Fibroblast of lung (primary cell): Measurements from ENCODE around the gene BAZ1B. TPM values are rescaled to one million over a fixed set of nuclear protein-coding genes. Genes with fewer than 3 reads are reported as not detected.

Experiments used
- DNase-seq, 2 donors: peaks; one replicate each; pipeline versions ENCODE4 v3.0.0 to v3.0.0-alpha.2; 2010; ENCODE audit warnings: low read depth in 2 of 2
- H2AFZ ChIP-seq: 2 replicates; pipeline ENCODE4 v1.5.1; 2012; ENCODE audit warnings: low read length, control low read depth, inconsistent platforms
- H3K27ac ChIP-seq: 2 replicates; pipeline ENCODE4 v1.5.1; 2011; ENCODE audit warnings: low read length, control low read depth; ENCODE audit not compliant: insufficient read depth
- H3K27me3 ChIP-seq: 2 replicates; pipeline ENCODE4 v1.5.1; 2011; ENCODE audit warnings: mild to moderate bottlenecking, low read length; ENCODE audit not compliant: control insufficient read depth, insufficient read depth
- H3K36me3 ChIP-seq: 2 replicates; pipeline ENCODE4 v1.5.1; 2011; ENCODE audit warnings: low read length; ENCODE audit not compliant: control insufficient read depth, insufficient read depth
- H3K4me1 ChIP-seq: 2 replicates; pipeline ENCODE4 v1.5.1; 2011; ENCODE audit warnings: low read length; ENCODE audit not compliant: control insufficient read depth, insufficient read depth; ENCODE audit errors: extremely low read depth
- H3K4me2 ChIP-seq: 2 replicates; pipeline ENCODE4 v1.5.1; 2011; ENCODE audit warnings: low read length, control low read depth; ENCODE audit not compliant: insufficient read depth; ENCODE audit errors: extremely low read depth
- H3K4me3 ChIP-seq, 4 experiments: fragments of 200-600 bp in 1 of 4; sonication (generic) in 1 of 4; replicated peaks in 1 of 4; 2 replicates each; pipeline ENCODE4 v1.5.1; 2011 to 2016; ENCODE audit warnings: low read length in 4 of 4, low read depth in 3 of 4, mild to moderate bottlenecking in 3 of 4, control low read depth in 2 of 4, inconsistent platforms in 1 of 4, mixed read lengths in 1 of 4; ENCODE audit not compliant: insufficient read depth in 1 of 4; ENCODE audit errors: control extremely low read depth in 1 of 4
- H3K79me2 ChIP-seq: 2 replicates; pipeline ENCODE4 v1.5.1; 2012; ENCODE audit warnings: mild to moderate bottlenecking, low read length, inconsistent platforms; ENCODE audit not compliant: control insufficient read depth, insufficient read depth
- H3K9ac ChIP-seq: 2 replicates; pipeline ENCODE4 v1.5.1; 2011; ENCODE audit warnings: mild to moderate bottlenecking, low read length, control low read depth; ENCODE audit not compliant: insufficient read depth
- H3K9me3 ChIP-seq: 2 replicates; pipeline ENCODE4 v1.5.1; 2012; ENCODE audit warnings: low read depth, low read length; ENCODE audit not compliant: control insufficient read depth, insufficient read depth
- H4K20me1 ChIP-seq: 2 replicates; pipeline ENCODE4 v1.5.1; 2011; ENCODE audit warnings: low read length; ENCODE audit not compliant: control insufficient read depth, insufficient read depth; ENCODE audit errors: extremely low read depth
- CTCF ChIP-seq, 2 donors: IDR thresholded peaks in 1 of 2; conservative IDR thresholded peaks in 1 of 2; 1 replicate in 1 of 2; 2 replicates in 1 of 2; pipeline ENCODE4 v1.5.1; 2011 to 2012; ENCODE audit warnings: low read length in 2 of 2, control low read depth in 1 of 2, inconsistent platforms in 1 of 2, low read depth in 1 of 2, mild to moderate bottlenecking in 1 of 2
- EZH2 ChIP-seq: IDR thresholded peaks from 2 replicates; pipeline ENCODE4 v1.5.1; 2012; ENCODE audit warnings: low read length, control low read depth, mild to moderate bottlenecking; ENCODE audit errors: missing control alignments
- polyA plus RNA-seq, 2 donors: library from polyadenylated mRNA; depleted of rRNA in 1 of 2; stranded (reverse) in 1 of 2; unstranded in 1 of 2; fragments of >200 nt; gene quantifications; 2 replicates each; pipeline ENCODE4 v1.2.1, GENCODE V29; 2011 to 2012; ENCODE audit warnings: missing spikeins in 1 of 2
- total RNA-seq: library from RNA; depleted of rRNA; stranded (reverse); fragments of >200 nt; gene quantifications from 2 replicates; pipeline ENCODE4 v1.2.1, GENCODE V29; 2014

Gene BAZ1B
- total and polyA plus RNA-seq, 2 donors (not counting 1 experiment from before 2014, with no cell fraction given): 30.5 to 68.9 TPM

GRCh38 chr7:73438547-73439409, 83.3 kb downstream of the BAZ1B start:
- no peak overlapping the region for H3K4me2 ChIP-seq
- no peak for TF ChIP-seq CTCF (conservative IDR thresholded peaks at IDR 0.05 in 1 of 2, IDR thresholded peaks at IDR 0.05 in 1 of 2; ENCODE audit: low read depth in 1 of 2, low read length in 2 of 2)
- no peak for TF ChIP-seq EZH2
- H2AFZ ChIP-seq: no peak overlapping the region
- H3K27ac ChIP-seq: no peak overlapping the region
- H3K79me2 ChIP-seq: no peaks in the 10 kb centered on the region
- no peak overlapping the region for H3K9ac ChIP-seq
- H3K4me1 ChIP-seq: no peaks in the 10 kb centered on the region
- no peak overlapping the region for H3K4me3 ChIP-seq
- H3K36me3 ChIP-seq: peaks cover 20% of the 10 kb centered on the region
- DNase-seq: no peak
- no peaks in the 10 kb centered on the region for H4K20me1 ChIP-seq
- no peaks in the 10 kb centered on the region for H3K27me3 ChIP-seq
- H3K9me3 ChIP-seq: no peaks in the 10 kb centered on the region

- Histone ChIP-seq H3K4me2 (no peak overlapping the region), H3K36me3 (peaks cover 13% of the 10 kb centered on the region), H2AFZ (no peak overlapping the region), H3K4me1 (no peaks in the 10 kb centered on the region), H3K4me3 (no peak overlapping the region), H3K79me2 (no peaks in the 10 kb centered on the region), H3K27me3 (no peaks in the 10 kb centered on the region), H3K9ac (no peak overlapping the region), H4K20me1 (no peaks in the 10 kb centered on the region), H3K27ac (no peak overlapping the region), H3K9me3 (no peaks in the 10 kb centered on the region)
- TF ChIP-seq CTCF (conservative IDR thresholded peaks at IDR 0.05 in 1 of 2, IDR thresholded peaks at IDR 0.05 in 1 of 2; ENCODE audit: low read depth in 1 of 2, low read length in 2 of 2): no peak
- no peak for TF ChIP-seq EZH2
- no peak for DNase-seq
Measured at GRCh38 chr7:73437621-73438416, 84.3 kb downstream of the BAZ1B start.

GRCh38 chr7:73437091-73437490, 85.0 kb downstream of the BAZ1B start:
- Histone ChIP-seq H2AFZ (no peak overlapping the region), H3K36me3 (peaks cover 8% of the 10 kb centered on the region), H3K9ac (no peak overlapping the region), H3K4me3 (no peak overlapping the region), H3K4me2 (no peak overlapping the region), H3K79me2 (no peaks in the 10 kb centered on the region), H3K27me3 (no peaks in the 10 kb centered on the region), H3K9me3 (no peaks in the 10 kb centered on the region), H3K4me1 (no peaks in the 10 kb centered on the region), H3K27ac (no peak overlapping the region), H4K20me1 (no peaks in the 10 kb centered on the region)
- no peak for DNase-seq
- TF ChIP-seq EZH2 (no peak), CTCF (conservative IDR thresholded peaks at IDR 0.05 in 1 of 2, IDR thresholded peaks at IDR 0.05 in 1 of 2; ENCODE audit: low read depth in 1 of 2, low read length in 2 of 2) (no peak)
